ENCODE measurements around the gene ZNF774.

DNA sequence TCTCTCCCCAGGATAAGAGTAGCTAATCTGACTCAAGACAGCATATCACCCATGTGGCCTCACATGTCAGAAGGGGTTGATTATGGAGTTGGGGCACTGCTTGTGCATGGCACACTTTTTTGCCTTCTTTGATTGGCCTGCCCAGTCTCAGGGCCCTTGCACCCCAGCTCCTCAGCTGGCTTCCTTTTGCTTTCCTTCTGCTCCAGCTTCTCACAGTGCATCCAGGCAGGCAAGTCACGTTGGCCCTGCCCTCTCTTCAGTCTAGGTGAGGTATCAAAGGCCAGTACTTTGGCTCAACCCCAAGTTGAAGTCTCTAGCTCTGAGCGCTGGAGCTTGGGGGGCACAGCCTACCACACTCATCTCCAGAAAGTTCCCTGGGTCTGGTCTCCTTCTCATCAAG is 44.4 kb upstream of the ZNF774 start:
- TF ChIP-seq, protein P1, sequence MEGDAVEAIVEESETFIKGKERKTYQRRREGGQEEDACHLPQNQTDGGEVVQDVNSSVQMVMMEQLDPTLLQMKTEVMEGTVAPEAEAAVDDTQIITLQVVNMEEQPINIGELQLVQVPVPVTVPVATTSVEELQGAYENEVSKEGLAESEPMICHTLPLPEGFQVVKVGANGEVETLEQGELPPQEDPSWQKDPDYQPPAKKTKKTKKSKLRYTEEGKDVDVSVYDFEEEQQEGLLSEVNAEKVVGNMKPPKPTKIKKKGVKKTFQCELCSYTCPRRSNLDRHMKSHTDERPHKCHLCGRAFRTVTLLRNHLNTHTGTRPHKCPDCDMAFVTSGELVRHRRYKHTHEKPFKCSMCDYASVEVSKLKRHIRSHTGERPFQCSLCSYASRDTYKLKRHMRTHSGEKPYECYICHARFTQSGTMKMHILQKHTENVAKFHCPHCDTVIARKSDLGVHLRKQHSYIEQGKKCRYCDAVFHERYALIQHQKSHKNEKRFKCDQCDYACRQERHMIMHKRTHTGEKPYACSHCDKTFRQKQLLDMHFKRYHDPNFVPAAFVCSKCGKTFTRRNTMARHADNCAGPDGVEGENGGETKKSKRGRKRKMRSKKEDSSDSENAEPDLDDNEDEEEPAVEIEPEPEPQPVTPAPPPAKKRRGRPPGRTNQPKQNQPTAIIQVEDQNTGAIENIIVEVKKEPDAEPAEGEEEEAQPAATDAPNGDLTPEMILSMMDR (IDR thresholded peaks at IDR 0.05): no peak
- no peak for TF ChIP-seq POLR2AphosphoS5 (IDR thresholded peaks at IDR 0.05)

Data from breast epithelium (tissue), 3 donors.